H1 (cell line): ENCODE data around the gene C1GALT1.

Experiments used
- CTCF ChIP-seq, 3 experiments: IDR thresholded peaks; 1 replicate in 2 of 3; 2 replicates in 1 of 3; pipeline versions ENCODE4 v1.5.1 to v1.6.1; 2011; ENCODE audit warnings: low read length in 3 of 3, mild to moderate bottlenecking in 3 of 3, inconsistent platforms in 2 of 3, low read depth in 1 of 3, moderate library complexity in 1 of 3; ENCODE audit not compliant: insufficient read depth in 1 of 3; ENCODE audit errors: control extremely low read depth in 1 of 3
- POLR2A ChIP-seq, 2 experiments: IDR thresholded peaks; 1 replicate in 1 of 2; 2 replicates in 1 of 2; pipeline ENCODE4 v1.6.1; 2011; ENCODE audit warnings: low read depth in 2 of 2, low read length in 2 of 2, mild to moderate bottlenecking in 2 of 2; ENCODE audit errors: control extremely low read depth in 1 of 2
- POLR2AphosphoS5 ChIP-seq: IDR thresholded peaks from 2 replicates; pipeline ENCODE4 v1.6.1; 2011; ENCODE audit warnings: low read depth, low read length
- RNF2 ChIP-seq: fragments of 200-900, 300-1000 bp; sonication (generic); IDR thresholded peaks from 2 replicates; pipeline ENCODE4 v1.7.1; 2016; ENCODE audit warnings: borderline replicate concordance, low read depth, mild to moderate bottlenecking, antibody characterized with exemption, low read length; ENCODE audit not compliant: poor library complexity, severe bottlenecking; ENCODE audit errors: missing control alignments

GRCh38 chr7:7180725-7181449, 1.5 kb upstream of the C1GALT1 start:
- TF ChIP-seq CTCF (IDR thresholded peaks at IDR 0.05; ENCODE audit: control extremely low read depth in 1 of 3, insufficient read depth in 1 of 3, low read depth in 1 of 3, low read length in 3 of 3) (no peak), POLR2A (IDR thresholded peaks at IDR 0.05; ENCODE audit: control extremely low read depth in 1 of 2, low read depth in 2 of 2, low read length in 2 of 2) (no peak), RNF2 (no peak), POLR2AphosphoS5 (no peak)
